DOHH2 (cell line): ENCODE results near the gene CHI3L1.

Experiments used
- CTCF ChIP-seq: fragments of 200-600 bp; sonication (generic); IDR thresholded peaks from one replicate; pipeline ENCODE4 v1.5.1; 2014; ENCODE audit warnings: antibody characterized with exemption, mild to moderate bottlenecking, low read depth, low read length; ENCODE audit not compliant: poor library complexity, severe bottlenecking
- EZH2phosphoT487 ChIP-seq: fragments of 200-600 bp; sonication (generic); IDR thresholded peaks from 2 replicates; pipeline ENCODE4 v1.6.1; 2017; ENCODE audit warnings: borderline replicate concordance, mild to moderate bottlenecking, antibody characterized with exemption, low read length, moderate library complexity, mixed read lengths

- no peak for TF ChIP-seq CTCF
- TF ChIP-seq EZH2phosphoT487: no peak
Observed at GRCh38 chr1:203219171-203219570, 32.7 kb upstream of the CHI3L1 start.
